GM19240 (cell line): ENCODE results near the gene WDR72.
"Not testable (repeated sequence)": the region's sequence is repeated elsewhere in the genome, so short reads cannot be mapped to it uniquely, and the experiment has no call there.

Experiments
- DNase-seq: peaks from one replicate; pipeline ENCODE4 v3.0.0; 2011; ENCODE audit warnings: low spot score; ENCODE audit not compliant: insufficient read length

WDR72 gene

DNA sequence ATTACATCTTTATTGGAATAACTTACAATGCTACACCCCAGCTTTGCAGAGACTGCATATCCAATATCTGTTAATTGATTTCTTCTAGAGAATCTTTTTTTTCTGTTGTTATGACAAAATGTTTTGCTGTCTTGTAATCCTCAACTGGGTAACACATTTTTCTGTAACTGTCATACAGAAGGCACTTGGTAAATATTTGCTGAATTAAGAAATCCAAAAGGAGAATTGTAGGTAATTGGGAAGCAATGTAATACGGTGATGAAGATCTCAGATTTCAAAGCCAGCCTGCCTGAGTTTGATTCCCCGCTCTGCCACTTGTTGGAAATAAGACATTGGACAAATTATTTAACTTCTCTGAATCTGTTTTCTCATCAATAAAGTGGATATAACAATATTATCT, 169.1 kb downstream of the WDR72 start:
- DNase-seq: no peak

GRCh38 chr15:53589520-53590057, 169.9 kb downstream of the WDR72 start:
- DNase-seq: no peak

DNA sequence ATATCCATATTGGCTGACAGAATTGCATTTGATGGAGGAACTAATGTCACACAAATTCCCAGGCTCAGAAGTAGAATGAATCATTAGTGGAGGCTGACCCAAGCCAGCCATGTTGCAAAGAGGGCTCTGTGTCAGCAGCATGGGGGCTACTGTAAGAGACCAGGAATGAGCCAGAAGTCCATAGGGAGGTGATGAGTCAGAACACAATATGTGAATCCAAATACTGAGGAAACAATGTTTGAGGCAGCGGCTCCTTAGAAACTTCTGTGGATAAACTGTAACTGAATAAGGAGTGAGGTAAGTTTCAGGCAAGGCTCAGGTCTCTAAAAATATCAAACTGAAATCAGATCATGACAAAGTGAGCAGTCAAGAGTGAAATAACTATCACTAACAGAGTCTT, 170.7 kb downstream of the WDR72 start:
- DNase-seq: no peak

GRCh38 chr15:53586799-53587198, 172.7 kb downstream of the WDR72 start:
- DNase-seq: no peak

DNA sequence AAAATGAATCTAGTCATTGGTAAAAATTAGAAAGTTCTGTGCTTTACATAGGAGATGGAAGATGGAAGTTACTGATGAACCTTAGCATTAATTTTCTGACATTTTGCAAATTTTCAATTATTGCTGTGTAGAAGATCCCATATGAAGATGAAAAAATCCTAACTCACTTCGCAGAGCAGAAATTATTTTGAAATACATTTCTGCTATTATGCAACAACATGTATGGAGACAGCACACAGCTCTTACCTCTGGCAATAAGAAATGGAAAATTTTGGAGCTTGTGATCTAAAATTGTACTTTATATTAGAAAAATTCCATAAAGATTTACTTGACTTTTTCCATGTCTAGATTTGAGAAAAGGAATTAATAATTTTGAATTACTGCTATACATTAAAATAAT, 177.9 kb downstream of the WDR72 start:
- DNase-seq: no peak

DNA sequence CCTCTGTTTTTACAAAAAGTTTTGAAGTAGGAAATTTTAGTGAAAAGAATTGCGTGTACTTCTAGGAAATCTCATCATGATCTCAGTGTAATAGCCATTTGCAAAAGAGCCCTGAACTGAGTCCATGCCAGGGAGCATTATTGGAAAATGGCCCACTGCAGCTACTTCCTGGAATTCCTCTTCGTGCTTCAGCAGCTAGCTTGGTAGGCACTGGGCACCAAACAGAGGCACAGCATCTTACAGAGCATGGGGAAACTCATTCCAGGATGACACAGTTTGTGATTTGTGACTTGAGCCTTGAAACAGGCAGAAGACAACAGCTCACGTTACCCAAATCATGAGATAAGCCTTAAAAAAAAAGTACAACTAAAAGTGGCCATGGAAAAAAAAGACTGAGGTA, 179.1 kb downstream of the WDR72 start:
- no peak for DNase-seq

- no peak for DNase-seq
Measured at GRCh38 chr15:53576841-53577240, 182.6 kb downstream of the WDR72 start.

DNA sequence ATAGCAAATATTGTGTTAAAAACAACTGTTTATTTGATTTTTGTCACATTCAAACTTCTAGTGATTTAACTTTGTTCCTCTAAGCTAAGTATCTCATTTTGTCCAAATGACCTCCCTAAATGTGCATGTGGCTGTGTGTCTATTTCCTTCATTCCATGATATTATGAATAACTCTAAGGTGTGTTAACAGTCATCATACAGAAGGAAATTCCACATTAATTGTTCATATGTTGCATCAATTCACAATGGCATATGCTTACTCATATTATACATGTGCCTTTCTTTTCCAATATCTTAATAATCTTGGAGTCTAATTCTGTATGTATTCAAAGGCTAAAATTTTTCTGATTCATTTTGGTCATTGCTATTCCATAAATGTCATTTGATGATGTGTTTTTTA, 186.4 kb downstream of the WDR72 start:
- DNase-seq: no peak

DNA sequence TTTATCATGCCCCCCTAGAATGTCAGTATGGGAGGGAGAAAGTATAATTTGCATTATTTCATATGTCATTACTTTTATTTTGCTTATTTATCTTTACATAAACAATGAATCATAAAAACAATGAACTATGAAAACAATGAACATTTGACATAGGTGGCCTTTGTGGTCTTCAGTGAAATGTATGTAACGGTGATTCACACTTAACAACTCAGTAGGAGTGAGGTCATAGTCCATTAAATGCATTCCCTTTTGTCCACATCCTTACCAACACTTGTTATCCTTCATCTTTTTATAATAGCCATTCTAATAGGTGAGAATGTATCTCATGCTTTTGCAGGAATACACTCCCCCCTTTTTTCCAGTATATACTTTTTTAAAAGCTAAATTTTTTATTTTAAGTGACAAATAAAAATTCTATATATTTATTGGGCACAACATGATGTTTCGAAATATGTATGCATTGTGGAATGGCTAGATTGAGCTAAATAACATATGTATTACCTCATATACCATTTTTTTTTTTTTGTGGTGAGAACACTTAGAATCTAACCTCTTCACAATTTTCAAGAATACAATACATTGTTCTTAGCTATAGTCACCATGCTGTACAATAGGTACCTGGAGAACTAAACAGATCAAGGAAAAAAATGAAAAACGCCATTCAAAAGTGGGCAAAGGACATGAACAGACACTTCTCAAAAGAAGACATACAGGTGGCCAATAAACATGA, 189.5 kb downstream of the WDR72 start:
- DNase-seq: no peak

DNA sequence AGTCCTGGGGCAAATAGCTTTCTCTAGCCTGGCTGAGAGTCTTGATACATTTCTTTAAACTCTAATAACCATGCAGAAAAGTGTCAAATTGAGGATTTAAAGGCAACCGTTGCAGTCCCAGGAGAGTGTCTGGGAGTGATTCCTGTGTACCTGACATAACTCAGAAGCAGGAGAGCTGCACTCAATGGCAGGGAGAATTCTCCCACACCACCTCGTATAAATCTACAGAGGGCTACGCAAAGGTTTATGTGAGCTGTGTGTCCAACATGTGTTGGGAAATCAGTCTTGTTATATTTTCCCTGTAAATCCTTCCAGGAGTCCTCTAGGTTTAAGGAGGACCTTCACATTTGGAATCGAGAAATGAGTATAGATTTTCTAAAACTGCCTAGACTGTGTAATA, 192.6 kb downstream of the WDR72 start:
- DNase-seq: no peak

GRCh38 chr15:53565721-53566120, 193.7 kb downstream of the WDR72 start:
- no peak for DNase-seq

DNA sequence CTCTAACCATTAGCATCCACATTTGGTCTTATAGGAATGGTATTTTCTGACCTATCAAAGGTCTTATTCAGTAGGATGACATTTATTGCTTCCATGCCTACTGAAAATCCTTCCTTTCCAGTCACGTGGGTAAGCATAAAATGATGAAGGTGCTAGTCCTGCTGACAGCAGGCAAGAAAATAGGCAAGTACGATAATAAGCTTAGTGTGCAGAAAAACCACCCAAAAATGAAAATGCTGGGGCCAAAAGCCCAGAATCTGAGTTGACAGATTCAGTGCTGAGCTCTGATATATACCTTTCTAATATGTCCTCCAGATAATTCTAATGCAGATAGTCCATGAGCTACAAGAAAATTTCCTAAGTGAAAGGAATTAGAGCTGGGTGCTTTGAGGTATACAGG, 194.8 kb downstream of the WDR72 start:
- no peak for DNase-seq

DNA sequence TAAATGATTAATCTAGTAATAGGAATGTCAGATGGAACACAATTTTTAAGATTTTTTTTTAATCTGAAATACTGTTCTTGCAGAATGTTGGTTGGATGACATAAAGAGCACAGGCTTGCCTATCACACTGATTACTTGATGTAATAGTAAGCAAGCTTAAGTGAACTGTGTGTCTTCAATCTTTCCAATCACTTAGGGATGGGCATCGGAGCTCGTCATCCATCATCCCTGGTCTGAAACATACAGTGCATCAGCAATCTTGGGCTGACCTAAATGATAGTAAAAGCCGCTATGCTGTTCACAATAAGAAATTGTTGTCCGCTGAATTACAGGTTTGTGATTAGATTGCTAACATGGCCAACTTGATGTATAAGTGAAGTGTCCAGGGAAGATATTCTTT, 195.8 kb downstream of the WDR72 start:
- DNase-seq: no peak

DNA sequence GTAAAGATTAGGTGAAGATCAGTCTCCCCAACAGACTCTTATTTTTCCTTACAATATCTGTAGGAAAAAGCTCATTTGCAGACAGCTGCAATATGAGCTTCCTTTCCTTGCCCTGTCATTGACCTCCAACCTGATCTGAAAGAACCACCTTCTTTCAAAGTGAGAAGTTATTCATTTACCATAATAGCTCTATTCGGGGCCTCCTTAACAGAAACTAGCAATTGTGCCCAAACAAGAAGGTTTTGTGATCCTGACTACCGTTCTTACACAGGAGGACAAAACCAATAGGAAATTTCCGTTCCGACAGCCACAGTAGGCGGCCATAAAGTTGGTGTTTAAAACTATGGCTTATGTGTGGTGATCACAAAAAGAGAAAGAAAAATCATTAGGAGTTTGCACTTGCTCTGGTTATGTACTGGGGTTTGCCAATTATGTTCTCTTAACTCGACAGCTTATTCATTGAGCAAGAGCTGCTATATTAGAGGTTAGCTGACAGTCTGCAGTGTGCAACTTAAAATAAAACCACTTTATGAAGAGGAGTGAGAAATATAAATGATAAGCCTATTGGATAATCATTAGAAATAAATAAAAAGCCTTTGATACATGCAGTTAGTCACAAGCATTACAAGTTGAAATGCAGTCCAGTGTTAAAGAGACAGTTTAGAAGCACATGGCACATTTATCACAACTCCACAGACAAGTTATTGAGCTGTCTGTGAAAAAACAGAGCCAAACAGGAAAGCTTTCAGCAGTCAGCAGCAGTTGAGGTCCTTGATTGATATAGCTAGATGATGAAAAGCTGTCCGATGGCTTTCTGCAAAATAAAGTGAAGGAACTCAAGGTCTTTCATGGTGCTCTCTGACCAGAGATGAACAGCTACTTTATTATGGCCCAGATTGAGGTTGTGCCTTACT, 199.8 kb downstream of the WDR72 start:
- no peak for DNase-seq

DNA sequence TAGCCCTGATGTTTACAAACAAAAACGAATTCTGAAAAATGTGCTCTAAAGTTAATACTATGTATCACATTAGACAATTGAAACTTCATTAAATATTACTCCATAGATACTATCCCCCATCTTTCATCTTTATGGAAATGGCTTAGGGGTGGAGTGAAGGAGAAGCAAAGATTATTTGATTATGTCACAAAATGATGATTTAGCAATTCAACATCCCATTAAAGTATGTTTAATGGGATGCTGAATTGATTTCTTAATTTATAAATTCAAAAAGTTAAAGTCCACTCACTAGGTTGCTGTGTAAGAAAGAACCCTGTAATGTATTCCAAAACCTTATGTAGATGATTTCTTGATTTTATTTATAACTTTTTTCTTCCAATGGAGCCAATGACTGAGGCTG, 201.1 kb downstream of the WDR72 start:
- DNase-seq: no peak

- DNase-seq: no peak
Measured at GRCh38 chr15:53555226-53555625, 204.2 kb downstream of the WDR72 start.

- DNase-seq: no peak
Measured at GRCh38 chr15:53549697-53550305, 209.7 kb downstream of the WDR72 start.

GRCh38 chr15:53548236-53548635, 211.2 kb downstream of the WDR72 start:
- DNase-seq: no peak

- not testable (repeated sequence) for DNase-seq
Measured at GRCh38 chr15:53540626-53541300, 218.7 kb downstream of the WDR72 start.

DNA sequence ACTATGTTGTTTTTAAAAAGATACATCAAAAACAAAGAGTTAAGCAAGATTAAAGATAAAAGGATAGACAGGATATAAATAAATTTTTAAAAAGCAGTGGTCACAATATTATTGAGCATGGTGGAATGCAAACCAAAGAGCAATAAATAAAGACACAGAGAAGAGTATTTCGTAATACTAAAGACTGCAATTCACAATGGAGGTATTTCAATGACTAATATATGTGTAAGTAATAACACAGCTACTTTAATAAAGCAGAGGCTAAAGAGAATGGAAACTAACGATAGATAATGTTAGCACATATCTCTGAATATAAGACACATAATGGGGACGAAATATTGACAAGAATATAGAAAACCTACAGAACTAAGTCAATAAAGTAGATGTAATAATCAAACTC, 219.6 kb downstream of the WDR72 start:
- DNase-seq: no peak

GRCh38 chr15:53536479-53537120, 222.9 kb downstream of the WDR72 start:
- DNase-seq: no peak
